ENCODE measurements around the gene C20orf204. TPM values are rescaled to one million over a fixed set of nuclear protein-coding genes. Genes with fewer than 3 reads are reported as not detected.

Gene C20orf204
- total RNA-seq, 4 donors from 2014 or later = 1.7 to 14.4 (median 4.1) TPM

- H3K27me3 ChIP-seq = peaks cover 0 to 82% of the 10 kb centered on the region in 2 donors
- 1 to 8% methylated on average over 15 of the region's 101 CpGs for WGBS, 2 donors
- peaks cover 0 to 32% (median 3%) of the 10 kb centered on the region in 4 donors for H3K4me1 ChIP-seq
- peak overlapping the region in 2 of 4 donors; percentile 18 to 47 for H3K4me3 ChIP-seq
- H3K27ac ChIP-seq = peak overlapping the region in 1 of 4 donors; percentile 5
- no peak for DNase-seq (ENCODE audit: low spot score in 2 of 2)
- H3K9me3 ChIP-seq = no peaks in the 10 kb centered on the region
- H3K36me3 ChIP-seq = no peaks in the 10 kb centered on the region
- no peak for TF ChIP-seq CTCF (IDR thresholded peaks at IDR 0.05)
Observed at GRCh38 chr20:64048402-64049044, 12.5 kb downstream of the C20orf204 start.

GRCh38 chr20:64049060-64049877, 13.3 kb downstream of the C20orf204 start, which contains the start of gene SOX18:
Gene SOX18, minus strand, starts transcription at chr20:64049639. Its CDS starts 123 bp downstream, at chr20:64049516.
- no peak for DNase-seq (ENCODE audit: low spot score in 2 of 2)
- Histone ChIP-seq H3K4me3 (peak within 1 kb of the TSS in 3 of 4 donors; percentile 3 to 47 (median 18)), H3K27me3 (peaks cover 0 to 85% of the 10 kb centered on the region in 2 donors), H3K9me3 (no peaks in the 10 kb centered on the region), H3K4me1 (peaks cover 0 to 34% (median 3%) of the 10 kb centered on the region in 4 donors), H3K36me3 (no peaks in the 10 kb centered on the region), H3K27ac (peak within 1 kb of the TSS in 2 of 4 donors; percentile 55 to 77)
- 2 to 3% methylated on average over 5 to 50 of the region's 111 CpGs for WGBS, 2 donors
- TF ChIP-seq POLR2A (IDR thresholded peaks at IDR 0.05) (no peak), EP300 (IDR thresholded peaks at IDR 0.05) (no peak), CTCF (IDR thresholded peaks at IDR 0.05) (no peak)

- no peaks in the 10 kb centered on the region for H3K36me3 ChIP-seq
- H3K4me1 ChIP-seq = peaks cover 0 to 38% (median 3%) of the 10 kb centered on the region in 4 donors
- H3K9me3 ChIP-seq = no peaks in the 10 kb centered on the region
- no peak for DNase-seq (ENCODE audit: low spot score in 2 of 2)
- peaks cover 0 to 88% of the 10 kb centered on the region in 2 donors for H3K27me3 ChIP-seq
- peak overlapping the region in 2 of 4 donors; percentile 3 to 47 for H3K4me3 ChIP-seq
- TF ChIP-seq POLR2A (IDR thresholded peaks at IDR 0.05) (no peak), CTCF (IDR thresholded peaks at IDR 0.05) (no peak), EP300 (IDR thresholded peaks at IDR 0.05) (no peak)
- 12 to 16% methylated on average over 5 to 7 of the region's 16 CpGs for WGBS, 2 donors
- H3K27ac ChIP-seq = peak overlapping the region in 1 of 4 donors; percentile 77
Observed at GRCh38 chr20:64049878-64050260, 13.9 kb downstream of the C20orf204 start.

- peak overlapping the region in 2 of 4 donors; percentile 55 to 77 for H3K27ac ChIP-seq
- H3K36me3 ChIP-seq = no peaks in the 10 kb centered on the region
- peaks cover 0 to 43% (median 3%) of the 10 kb centered on the region in 4 donors for H3K4me1 ChIP-seq
- no peaks in the 10 kb centered on the region for H3K9me3 ChIP-seq
- peak overlapping the region in 1 of 4 donors; percentile 47 for H3K4me3 ChIP-seq
- TF ChIP-seq CTCF (IDR thresholded peaks at IDR 0.05) = no peak
- no peak for TF ChIP-seq EP300 (IDR thresholded peaks at IDR 0.05)
- H3K27me3 ChIP-seq = peaks cover 0 to 88% of the 10 kb centered on the region in 2 donors
- no peak for DNase-seq (ENCODE audit: low spot score in 2 of 2)
- 66 to 68% methylated on average over 17 to 19 of the region's 23 CpGs for WGBS, 2 donors
Observed at GRCh38 chr20:64050261-64051032, 14.5 kb downstream of the C20orf204 start.

Data from tibial nerve (tissue), 4 donors.